Measurements from ENCODE around the gene FAM83F. TPM values are rescaled to one million over a fixed set of nuclear protein-coding genes. Genes with fewer than 3 reads are reported as not detected.
A peak's percentile ranks its signal among the peaks of the same experiment; 100 is the strongest.

Gene FAM83F
- total RNA-seq, 1 donor = not detected

GRCh38 chr22:39972641-39973040 lies 22.1 kb upstream of the FAM83F start:
- DNase-seq (ENCODE audit: insufficient read length, low spot score, missing footprints) = no peak
- Histone ChIP-seq H3K9me3 (ENCODE audit: low read depth, low read length) (no peaks in the 10 kb centered on the region), H3K27me3 (ENCODE audit: insufficient read depth, low read length) (peaks cover 49% of the 10 kb centered on the region), H4K20me1 (ENCODE audit: insufficient read depth, low read length) (no peaks in the 10 kb centered on the region), H3K4me2 (ENCODE audit: insufficient read depth, low read length) (no peak overlapping the region), H3K4me3 (ENCODE audit: insufficient read depth, low read length) (no peak overlapping the region), H3K27ac (ENCODE audit: low read depth, low read length) (no peak overlapping the region), H2AFZ (ENCODE audit: low read length) (no peak overlapping the region), H3K36me3 (ENCODE audit: insufficient read depth, low read length) (no peaks in the 10 kb centered on the region), H3K4me1 (ENCODE audit: insufficient read depth, low read length) (no peaks in the 10 kb centered on the region), H3K79me2 (ENCODE audit: insufficient read depth, low read length) (no peaks in the 10 kb centered on the region)
- no peak for TF ChIP-seq CTCF (IDR thresholded peaks at IDR 0.05; ENCODE audit: extremely low read depth, low read depth, low read length)

GRCh38 chr22:39973656-39974055 lies 21.1 kb upstream of the FAM83F start:
- no peaks in the 10 kb centered on the region for H3K4me1 ChIP-seq (ENCODE audit: insufficient read depth, low read length)
- H3K79me2 ChIP-seq (ENCODE audit: insufficient read depth, low read length) = no peaks in the 10 kb centered on the region
- no peak for DNase-seq (ENCODE audit: insufficient read length, low spot score, missing footprints)
- no peaks in the 10 kb centered on the region for H3K36me3 ChIP-seq (ENCODE audit: insufficient read depth, low read length)
- H3K27ac ChIP-seq (ENCODE audit: low read depth, low read length) = no peak overlapping the region
- H3K4me2 ChIP-seq (ENCODE audit: insufficient read depth, low read length) = no peak overlapping the region
- H3K27me3 ChIP-seq (ENCODE audit: insufficient read depth, low read length) = peaks cover 49% of the 10 kb centered on the region
- no peak overlapping the region for H3K4me3 ChIP-seq (ENCODE audit: insufficient read depth, low read length)
- H2AFZ ChIP-seq (ENCODE audit: low read length) = no peak overlapping the region
- no peaks in the 10 kb centered on the region for H3K9me3 ChIP-seq (ENCODE audit: low read depth, low read length)
- no peak for TF ChIP-seq CTCF (IDR thresholded peaks at IDR 0.05; ENCODE audit: extremely low read depth, low read depth, low read length)
- H4K20me1 ChIP-seq (ENCODE audit: insufficient read depth, low read length) = no peaks in the 10 kb centered on the region

- Histone ChIP-seq H3K9me3 (ENCODE audit: low read depth, low read length) (no peaks in the 10 kb centered on the region), H3K27me3 (ENCODE audit: insufficient read depth, low read length) (peaks cover 49% of the 10 kb centered on the region), H3K4me2 (ENCODE audit: insufficient read depth, low read length) (no peak overlapping the region), H3K4me1 (ENCODE audit: insufficient read depth, low read length) (no peaks in the 10 kb centered on the region), H3K27ac (ENCODE audit: low read depth, low read length) (no peak overlapping the region), H3K36me3 (ENCODE audit: insufficient read depth, low read length) (no peaks in the 10 kb centered on the region), H3K79me2 (ENCODE audit: insufficient read depth, low read length) (no peaks in the 10 kb centered on the region), H2AFZ (ENCODE audit: low read length) (no peak overlapping the region), H4K20me1 (ENCODE audit: insufficient read depth, low read length) (no peaks in the 10 kb centered on the region), H3K4me3 (ENCODE audit: insufficient read depth, low read length) (no peak overlapping the region)
- no peak for TF ChIP-seq CTCF (IDR thresholded peaks at IDR 0.05; ENCODE audit: extremely low read depth, low read depth, low read length)
- DNase-seq (ENCODE audit: insufficient read length, low spot score, missing footprints) = no peak
Measured at GRCh38 chr22:39974065-39974464, 20.7 kb upstream of the FAM83F start.

GRCh38 chr22:39979048-39979447 lies 15.7 kb upstream of the FAM83F start:
- H3K4me1 ChIP-seq (ENCODE audit: insufficient read depth, low read length) = no peaks in the 10 kb centered on the region
- H3K27ac ChIP-seq (ENCODE audit: low read depth, low read length) = no peak overlapping the region
- H3K27me3 ChIP-seq (ENCODE audit: insufficient read depth, low read length) = peaks cover 30% of the 10 kb centered on the region
- no peak overlapping the region for H2AFZ ChIP-seq (ENCODE audit: low read length)
- no peaks in the 10 kb centered on the region for H3K9me3 ChIP-seq (ENCODE audit: low read depth, low read length)
- DNase-seq (ENCODE audit: insufficient read length, low spot score, missing footprints) = peak; percentile 66
- no peaks in the 10 kb centered on the region for H3K79me2 ChIP-seq (ENCODE audit: insufficient read depth, low read length)
- no peak overlapping the region for H3K4me2 ChIP-seq (ENCODE audit: insufficient read depth, low read length)
- no peak for TF ChIP-seq CTCF (IDR thresholded peaks at IDR 0.05; ENCODE audit: extremely low read depth, low read depth, low read length)
- H3K4me3 ChIP-seq (ENCODE audit: insufficient read depth, low read length) = no peak overlapping the region
- no peaks in the 10 kb centered on the region for H3K36me3 ChIP-seq (ENCODE audit: insufficient read depth, low read length)
- no peaks in the 10 kb centered on the region for H4K20me1 ChIP-seq (ENCODE audit: insufficient read depth, low read length)

All from osteoblast (primary cell).